ENCODE data around the gene GPR156. TPM values are rescaled to one million over a fixed set of nuclear protein-coding genes. Genes with fewer than 3 reads are reported as not detected.

The GPR156 gene
- total RNA-seq, 6 experiments from 2014 or later = 0.14 to 0.29 (median 0.21) TPM

DNA sequence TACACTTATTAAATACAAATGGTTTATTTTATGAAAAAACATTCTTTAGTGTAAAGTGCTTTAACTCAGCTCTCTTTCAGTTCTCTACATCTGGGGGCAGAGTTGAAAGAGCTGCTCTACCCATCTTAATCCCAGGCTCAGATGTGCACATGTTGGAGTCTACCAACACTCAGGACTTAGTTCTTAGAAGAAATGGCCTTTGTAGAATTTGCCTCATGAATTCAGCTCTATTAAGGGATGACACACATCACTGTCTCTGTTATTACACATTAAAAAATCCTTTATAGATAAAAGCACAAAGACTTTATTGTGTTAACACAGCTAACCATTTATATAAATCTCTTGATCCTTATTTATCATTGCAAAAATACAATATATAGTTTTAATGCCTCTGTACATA, 159.0 kb downstream of the GPR156 start:
- Mint-ChIP-seq H3K36me3 (ENCODE audit: low read depth) (no peaks in the 10 kb centered on the region), H3K9me3 (no peaks in the 10 kb centered on the region), H3K27ac (no peak overlapping the region), H3K4me1 (ENCODE audit: low read depth) (peaks cover 18% of the 10 kb centered on the region), H3K4me3 (no peak overlapping the region), H3K27me3 (ENCODE audit: insufficient read depth) (no peaks in the 10 kb centered on the region; the same call in 1 of the 2 replicates)
- DNase-seq = no peak
- no peak for TF ChIP-seq CTCF (IDR thresholded peaks at IDR 0.05)

- peaks cover 3% of the 10 kb centered on the region; the same call in 1 of the 2 replicates for H3K27me3 Mint-ChIP-seq (ENCODE audit: insufficient read depth)
- no peak overlapping the region for H3K4me3 Mint-ChIP-seq
- no peak overlapping the region for H3K27ac Mint-ChIP-seq
- H3K9me3 Mint-ChIP-seq = peaks cover 12% of the 10 kb centered on the region
- DNase-seq = no peak
- peaks cover 12% of the 10 kb centered on the region for H3K36me3 Mint-ChIP-seq (ENCODE audit: low read depth)
- H3K4me1 Mint-ChIP-seq (ENCODE audit: low read depth) = peaks cover 4% of the 10 kb centered on the region
- TF ChIP-seq CTCF (IDR thresholded peaks at IDR 0.05) = no peak
These were observed 165.0 kb downstream of the GPR156 start for GRCh38 chr3:120119846-120120510.

Other genes starting within 250 kb of the GPR156 start
- 10 to 100 TPM; 42.9 to 52.8 (median 49.6) TPM for gene GSK3B, start 190.8 kb downstream of the GPR156 start, total RNA-seq (2021; fragmentation: NEBNext Ultra II Directional; extraction: Animal tissue kit (Norgen Biotek cat#: 25700))
- 10 to 100 TPM; 14.2 to 17.9 (median 16.3) TPM for gene LRRC58, start 64.1 kb upstream of the GPR156 start, total RNA-seq (2021; fragmentation: NEBNext Ultra II Directional; extraction: Animal tissue kit (Norgen Biotek cat#: 25700))
- 1,000 to 10,000 TPM; 1,595 to 1,958 (median 1,726) TPM for gene FSTL1, start 165.8 kb upstream of the GPR156 start, total RNA-seq (2021; fragmentation: NEBNext Ultra II Directional; extraction: Animal tissue kit (Norgen Biotek cat#: 25700))